ENCODE results near the gene TMEM25.

GRCh38 chr11:118497831-118498230, 33.2 kb upstream of the TMEM25 start:
- no peak for TF ChIP-seq TAF1 (IDR thresholded peaks at IDR 0.05; ENCODE audit: borderline replicate concordance, insufficient read depth, low read length)
- no peak for TF ChIP-seq REST (IDR thresholded peaks at IDR 0.05; ENCODE audit: insufficient read depth in 1 of 2, low read depth in 2 of 2, low read length in 2 of 2)
- no peak for TF ChIP-seq POLR2AphosphoS5 (IDR thresholded peaks at IDR 0.05; ENCODE audit: low read depth, low read length)
